PFSK-1 (cell line): ENCODE data around the gene TRDN.

Experiments used
- POLR2AphosphoS5 ChIP-seq: IDR thresholded peaks from 2 replicates; pipeline ENCODE4 v1.6.1; 2012; ENCODE audit warnings: low read depth, mild to moderate bottlenecking, control low read depth, low read length, moderate library complexity
- SIN3A ChIP-seq: IDR thresholded peaks from 2 replicates; pipeline ENCODE4 v1.6.1; 2012; ENCODE audit warnings: mild to moderate bottlenecking, low read length, moderate library complexity, borderline replicate concordance; ENCODE audit not compliant: insufficient read depth
- TAF1 ChIP-seq: IDR thresholded peaks from 2 replicates; pipeline ENCODE4 v1.6.1; 2012; ENCODE audit warnings: low read length, control low read depth, borderline replicate concordance; ENCODE audit not compliant: insufficient read depth
- TF ChIP-seq, protein P1 (sequence below), 2 experiments: IDR thresholded peaks; 2 replicates each; pipeline versions ENCODE4 v1.6.1 to v1.8.0; 2011 to 2012; ENCODE audit warnings: low read depth in 2 of 2, low read length in 2 of 2, control low read depth in 1 of 2, inconsistent platforms in 1 of 2, mild to moderate bottlenecking in 1 of 2, moderate library complexity in 1 of 2; ENCODE audit not compliant: insufficient read depth in 1 of 2

DNA sequence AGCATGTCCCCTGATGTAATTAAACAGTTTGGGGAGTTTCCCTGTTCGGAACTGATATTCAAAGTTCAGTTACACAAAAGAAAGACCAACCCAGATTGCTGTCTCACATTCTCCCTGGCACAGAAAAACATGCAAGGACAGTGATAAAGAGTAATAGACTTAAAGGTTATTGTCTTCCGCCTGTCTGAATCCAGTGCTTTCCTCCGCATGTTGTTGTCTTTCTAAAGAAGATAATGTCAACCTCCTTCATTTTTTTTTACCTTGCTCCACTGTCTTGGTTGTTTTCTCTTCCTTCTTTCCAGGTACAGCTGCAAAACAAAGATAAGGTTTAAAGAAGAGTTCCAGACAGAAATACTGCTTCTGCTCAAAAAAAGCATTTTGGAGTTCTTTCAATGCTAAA is 284.5 kb downstream of the TRDN start:
- TF ChIP-seq TAF1 (no peak), POLR2AphosphoS5 (no peak), SIN3A (no peak)
- TF ChIP-seq, protein P1, sequence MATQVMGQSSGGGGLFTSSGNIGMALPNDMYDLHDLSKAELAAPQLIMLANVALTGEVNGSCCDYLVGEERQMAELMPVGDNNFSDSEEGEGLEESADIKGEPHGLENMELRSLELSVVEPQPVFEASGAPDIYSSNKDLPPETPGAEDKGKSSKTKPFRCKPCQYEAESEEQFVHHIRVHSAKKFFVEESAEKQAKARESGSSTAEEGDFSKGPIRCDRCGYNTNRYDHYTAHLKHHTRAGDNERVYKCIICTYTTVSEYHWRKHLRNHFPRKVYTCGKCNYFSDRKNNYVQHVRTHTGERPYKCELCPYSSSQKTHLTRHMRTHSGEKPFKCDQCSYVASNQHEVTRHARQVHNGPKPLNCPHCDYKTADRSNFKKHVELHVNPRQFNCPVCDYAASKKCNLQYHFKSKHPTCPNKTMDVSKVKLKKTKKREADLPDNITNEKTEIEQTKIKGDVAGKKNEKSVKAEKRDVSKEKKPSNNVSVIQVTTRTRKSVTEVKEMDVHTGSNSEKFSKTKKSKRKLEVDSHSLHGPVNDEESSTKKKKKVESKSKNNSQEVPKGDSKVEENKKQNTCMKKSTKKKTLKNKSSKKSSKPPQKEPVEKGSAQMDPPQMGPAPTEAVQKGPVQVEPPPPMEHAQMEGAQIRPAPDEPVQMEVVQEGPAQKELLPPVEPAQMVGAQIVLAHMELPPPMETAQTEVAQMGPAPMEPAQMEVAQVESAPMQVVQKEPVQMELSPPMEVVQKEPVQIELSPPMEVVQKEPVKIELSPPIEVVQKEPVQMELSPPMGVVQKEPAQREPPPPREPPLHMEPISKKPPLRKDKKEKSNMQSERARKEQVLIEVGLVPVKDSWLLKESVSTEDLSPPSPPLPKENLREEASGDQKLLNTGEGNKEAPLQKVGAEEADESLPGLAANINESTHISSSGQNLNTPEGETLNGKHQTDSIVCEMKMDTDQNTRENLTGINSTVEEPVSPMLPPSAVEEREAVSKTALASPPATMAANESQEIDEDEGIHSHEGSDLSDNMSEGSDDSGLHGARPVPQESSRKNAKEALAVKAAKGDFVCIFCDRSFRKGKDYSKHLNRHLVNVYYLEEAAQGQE (IDR thresholded peaks at IDR 0.05; ENCODE audit: insufficient read depth in 1 of 2, low read depth in 2 of 2, low read length in 2 of 2) = no peak
